HepG2 (cell line): ENCODE results near the gene GGA1. TPM values are rescaled to one million over a fixed set of nuclear protein-coding genes. Genes with fewer than 3 reads are reported as not detected.

Experiments
- CAMTA2 ChIP-seq: sonication (generic); formaldehyde crosslinking; IDR thresholded peaks from 2 replicates; pipeline ENCODE4 v1.4.0; 2020; ENCODE audit warnings: mild to moderate bottlenecking, missing genetic modification reagents, borderline replicate concordance
- CREBL2 ChIP-seq: sonication (generic); formaldehyde crosslinking; IDR thresholded peaks from 2 replicates; pipeline ENCODE4 v1.8.1; 2023; ENCODE audit warnings: missing genetic modification reagents, mild to moderate bottlenecking, borderline replicate concordance
- CTCF ChIP-seq: sonication (generic); formaldehyde crosslinking; IDR thresholded peaks from 2 replicates; pipeline ENCODE4 v1.5.0; 2020; ENCODE audit warnings: mild to moderate bottlenecking, missing genetic modification reagents, moderate library complexity
- HIC2 ChIP-seq: sonication (generic); formaldehyde crosslinking; IDR thresholded peaks from 2 replicates; pipeline ENCODE4 v1.9.0; 2022; ENCODE audit warnings: low read depth, missing genetic modification reagents
- HNF4G ChIP-seq, 2 experiments: sonication (generic) in 1 of 2; formaldehyde crosslinking in 1 of 2; IDR thresholded peaks; 2 replicates each; pipeline versions ENCODE4 v1.4.0 to v1.6.1; 2011 to 2020; ENCODE audit warnings: borderline replicate concordance in 2 of 2, low read depth in 2 of 2, mild to moderate bottlenecking in 2 of 2, low read length in 1 of 2, missing genetic modification reagents in 1 of 2, moderate library complexity in 1 of 2
- KLF9 ChIP-seq: IDR thresholded peaks from 2 replicates; pipeline ENCODE4 v1.6.1; 2016; ENCODE audit warnings: low read depth
- MED8 ChIP-seq: sonication (generic); formaldehyde crosslinking; IDR thresholded peaks from 2 replicates; pipeline ENCODE4 v1.8.1; 2023; ENCODE audit warnings: mild to moderate bottlenecking, missing genetic modification reagents; ENCODE audit not compliant: insufficient replicate concordance
- PATZ1 ChIP-seq: sonication (generic); formaldehyde crosslinking; IDR thresholded peaks from 2 replicates; pipeline ENCODE4 v1.4.0; 2020; ENCODE audit warnings: missing genetic modification reagents
- POGK ChIP-seq: sonication (generic); formaldehyde crosslinking; conservative IDR thresholded peaks from 2 replicates; pipeline ENCODE4 v1.8.0; 2022; ENCODE audit warnings: mild to moderate bottlenecking, moderate library complexity, missing genetic modification reagents
- SIN3B ChIP-seq: fragments of 150-350 bp; IDR thresholded peaks from 2 replicates; pipeline ENCODE4 v1.6.1; 2014; ENCODE audit warnings: low read length
- SP5 ChIP-seq: IDR thresholded peaks from 2 replicates; pipeline ENCODE4 v1.6.1; 2016; ENCODE audit warnings: low read depth, borderline replicate concordance
- STAG1 ChIP-seq: sonication (generic); formaldehyde crosslinking; IDR thresholded peaks from 2 replicates; pipeline ENCODE4 v1.4.0; 2020; ENCODE audit warnings: missing genetic modification reagents
- TBX2 ChIP-seq: sonication (generic); formaldehyde crosslinking; IDR thresholded peaks from 2 replicates; pipeline ENCODE4 v1.5.0; 2020; ENCODE audit warnings: missing genetic modification reagents, mild to moderate bottlenecking, borderline replicate concordance
- ZNF451 ChIP-seq: sonication (generic); formaldehyde crosslinking; IDR thresholded peaks from 2 replicates; pipeline ENCODE4 v1.5.0; 2020; ENCODE audit warnings: mild to moderate bottlenecking, missing genetic modification reagents
- ZNF891 ChIP-seq: sonication (generic); formaldehyde crosslinking; IDR thresholded peaks from 2 replicates; pipeline ENCODE4 v1.5.0; 2020; ENCODE audit warnings: mild to moderate bottlenecking, missing genetic modification reagents
- polyA plus RNA-seq, 8 experiments: library from polyadenylated mRNA; depleted of rRNA in 3 of 8; stranded (reverse) in 7 of 8; unstranded in 1 of 8; fragments of >200 nt; fragmentation: Illumina TruSeq in 4 of 8; extraction: Trizol in 4 of 8; gene quantifications; 2 replicates each; pipeline versions ENCODE4 v1.2.1 to v1.2.3, GENCODE V29; 2011 to 2016; ENCODE audit warnings: low read depth in 4 of 8, missing spikeins in 1 of 8, mixed read lengths in 1 of 8; ENCODE audit not compliant: insufficient read depth in 1 of 8
- total RNA-seq, 5 experiments: library from RNA; depleted of rRNA; stranded (reverse); fragments of >200 nt; fragmentation: Illumina TruSeq; extraction: Trizol; gene quantifications; 2 replicates each; pipeline ENCODE4 v1.2.3, GENCODE V29; 2016; ENCODE audit warnings: low read depth in 1 of 5
- TF ChIP-seq, protein P1 (sequence below): sonication (generic); formaldehyde crosslinking; conservative IDR thresholded peaks from 2 replicates; pipeline ENCODE4 v1.4.0; 2020; ENCODE audit warnings: mild to moderate bottlenecking, missing genetic modification reagents, moderate library complexity

Gene GGA1
- total and polyA plus RNA-seq, 2 of the 13 experiments (the other 11 are each of a cell fraction or from before 2014, with no cell fraction given): 29.1 to 87.2 TPM

DNA sequence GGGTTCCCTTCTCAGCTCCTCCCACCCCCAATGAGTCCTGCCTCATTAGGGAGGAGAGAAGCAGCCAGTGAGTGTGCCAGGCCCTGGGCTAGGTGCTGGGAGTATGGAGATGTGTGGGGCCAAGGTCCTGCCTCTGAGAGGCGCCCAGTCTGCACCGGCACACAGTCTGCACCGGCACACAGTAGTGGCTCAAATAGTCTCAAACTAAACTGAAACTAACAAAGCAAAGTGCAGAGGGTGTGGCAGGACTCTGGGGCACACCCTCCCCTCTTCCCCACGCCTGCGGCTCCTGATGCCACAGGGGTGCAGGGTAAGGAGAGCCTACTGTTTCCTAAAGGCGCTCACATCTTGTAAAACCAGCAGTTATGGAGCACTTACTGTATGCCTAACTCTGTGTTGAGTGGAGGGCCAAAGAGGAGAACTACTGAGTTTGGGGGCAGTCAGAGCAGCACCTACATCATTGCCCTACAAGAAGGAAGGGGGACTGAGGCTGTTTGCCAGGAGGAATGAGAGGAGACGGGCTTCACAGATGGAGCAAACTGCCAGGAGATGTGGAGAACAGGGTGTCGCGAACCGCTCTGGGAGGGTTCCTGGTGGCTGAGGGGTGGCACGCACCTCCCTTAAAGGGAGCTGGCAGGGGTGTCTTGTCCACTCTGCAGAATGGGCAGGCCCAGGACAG is 29.9 kb downstream of the GGA1 start (continued):
- TF ChIP-seq, protein P1, sequence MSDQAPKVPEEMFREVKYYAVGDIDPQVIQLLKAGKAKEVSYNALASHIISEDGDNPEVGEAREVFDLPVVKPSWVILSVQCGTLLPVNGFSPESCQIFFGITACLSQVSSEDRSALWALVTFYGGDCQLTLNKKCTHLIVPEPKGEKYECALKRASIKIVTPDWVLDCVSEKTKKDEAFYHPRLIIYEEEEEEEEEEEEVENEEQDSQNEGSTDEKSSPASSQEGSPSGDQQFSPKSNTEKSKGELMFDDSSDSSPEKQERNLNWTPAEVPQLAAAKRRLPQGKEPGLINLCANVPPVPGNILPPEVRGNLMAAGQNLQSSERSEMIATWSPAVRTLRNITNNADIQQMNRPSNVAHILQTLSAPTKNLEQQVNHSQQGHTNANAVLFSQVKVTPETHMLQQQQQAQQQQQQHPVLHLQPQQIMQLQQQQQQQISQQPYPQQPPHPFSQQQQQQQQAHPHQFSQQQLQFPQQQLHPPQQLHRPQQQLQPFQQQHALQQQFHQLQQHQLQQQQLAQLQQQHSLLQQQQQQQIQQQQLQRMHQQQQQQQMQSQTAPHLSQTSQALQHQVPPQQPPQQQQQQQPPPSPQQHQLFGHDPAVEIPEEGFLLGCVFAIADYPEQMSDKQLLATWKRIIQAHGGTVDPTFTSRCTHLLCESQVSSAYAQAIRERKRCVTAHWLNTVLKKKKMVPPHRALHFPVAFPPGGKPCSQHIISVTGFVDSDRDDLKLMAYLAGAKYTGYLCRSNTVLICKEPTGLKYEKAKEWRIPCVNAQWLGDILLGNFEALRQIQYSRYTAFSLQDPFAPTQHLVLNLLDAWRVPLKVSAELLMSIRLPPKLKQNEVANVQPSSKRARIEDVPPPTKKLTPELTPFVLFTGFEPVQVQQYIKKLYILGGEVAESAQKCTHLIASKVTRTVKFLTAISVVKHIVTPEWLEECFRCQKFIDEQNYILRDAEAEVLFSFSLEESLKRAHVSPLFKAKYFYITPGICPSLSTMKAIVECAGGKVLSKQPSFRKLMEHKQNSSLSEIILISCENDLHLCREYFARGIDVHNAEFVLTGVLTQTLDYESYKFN (CRISPR knock-in tag): peak; percentile 15; the same call in 1 of the 2 replicates
- TF ChIP-seq TBX2 (CRISPR knock-in tag) (peak; percentile 56; the same call in 1 of the 2 replicates), CTCF (peak; percentile 54), HNF4G (IDR thresholded peaks at IDR 0.05; ENCODE audit: borderline replicate concordance, low read depth, low read length) (peak; percentile 28; the same call in 1 of the 2 replicates), HNF4G (CRISPR knock-in tag; IDR thresholded peaks at IDR 0.05; ENCODE audit: borderline replicate concordance, low read depth) (no peak), ZNF451 (peak; percentile 19; the same call in 1 of the 2 replicates), CAMTA2 (CRISPR knock-in tag) (0 out of 2 replicates have a peak, but pooled peaks have one; percentile 59), SP5 (CRISPR knock-in tag) (peak; percentile 51; the same call in 1 of the 2 replicates), ZNF891 (CRISPR knock-in tag) (no peak), HIC2 (CRISPR knock-in tag) (peak; percentile 75; the same call in 1 of the 2 replicates), KLF9 (CRISPR knock-in tag) (0 out of 2 replicates have a peak, but pooled peaks have one; percentile 42), CREBL2 (CRISPR knock-in tag) (no peak), PATZ1 (peak; percentile 56; the same call in 1 of the 2 replicates), STAG1 (CRISPR knock-in tag) (peak; percentile 31), MED8 (peak; percentile 12), POGK (peak; percentile 68; the same call in 1 of the 2 replicates), SIN3B (no peak)
